ENCODE data around the gene TACC3.

DNA sequence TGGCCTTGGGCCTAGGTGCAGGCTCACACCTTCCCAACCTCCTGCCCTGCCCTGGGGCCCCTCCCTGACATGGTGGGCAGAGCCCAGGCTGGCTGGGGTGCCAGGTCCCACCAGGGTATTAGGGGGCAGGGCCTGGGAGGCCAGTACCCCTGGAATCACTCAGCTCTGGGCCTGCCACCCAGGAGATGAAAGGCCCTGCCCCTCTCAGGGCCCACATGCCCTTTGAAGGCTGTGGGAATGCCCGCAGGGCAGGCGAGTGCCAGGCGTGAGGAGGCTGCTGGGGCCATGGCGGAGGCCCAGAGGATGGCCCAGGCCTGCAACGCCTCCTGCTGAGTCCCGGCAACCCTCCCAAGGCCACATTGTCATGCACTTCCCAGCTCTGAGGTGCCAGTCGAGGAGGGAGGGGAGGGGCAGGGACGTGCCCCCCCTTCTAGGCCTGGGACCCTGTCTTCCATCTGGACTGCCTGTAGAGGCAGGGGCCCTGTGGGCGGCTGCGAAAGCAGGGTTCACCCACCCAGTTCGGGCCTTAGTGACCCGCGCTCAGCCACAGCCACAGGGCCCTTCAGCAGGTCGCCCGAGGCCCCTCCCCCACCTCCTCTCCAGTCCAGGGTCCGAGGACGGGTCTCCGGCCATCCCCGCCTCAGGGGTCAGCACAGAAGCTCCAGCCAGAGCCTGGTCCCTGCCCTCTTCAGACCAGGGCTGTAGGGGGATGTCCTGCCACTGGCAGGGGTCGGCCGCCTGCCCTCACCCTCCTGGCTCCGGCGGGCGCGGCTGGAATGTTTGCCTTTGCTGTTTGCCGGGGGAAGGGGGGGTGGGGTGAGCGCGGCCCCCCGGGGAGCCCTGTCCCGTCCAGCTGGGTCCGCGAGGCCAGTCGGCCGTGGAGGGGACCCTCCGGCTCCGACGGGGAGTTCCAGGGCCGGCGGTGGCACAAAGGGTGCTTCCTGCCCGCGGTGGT is 45.1 kb downstream of the TACC3 start:
- no peak for TF ChIP-seq SIN3A (IDR thresholded peaks at IDR 0.05; ENCODE audit: borderline replicate concordance, low read depth, low read length)
- TF ChIP-seq, protein P1, sequence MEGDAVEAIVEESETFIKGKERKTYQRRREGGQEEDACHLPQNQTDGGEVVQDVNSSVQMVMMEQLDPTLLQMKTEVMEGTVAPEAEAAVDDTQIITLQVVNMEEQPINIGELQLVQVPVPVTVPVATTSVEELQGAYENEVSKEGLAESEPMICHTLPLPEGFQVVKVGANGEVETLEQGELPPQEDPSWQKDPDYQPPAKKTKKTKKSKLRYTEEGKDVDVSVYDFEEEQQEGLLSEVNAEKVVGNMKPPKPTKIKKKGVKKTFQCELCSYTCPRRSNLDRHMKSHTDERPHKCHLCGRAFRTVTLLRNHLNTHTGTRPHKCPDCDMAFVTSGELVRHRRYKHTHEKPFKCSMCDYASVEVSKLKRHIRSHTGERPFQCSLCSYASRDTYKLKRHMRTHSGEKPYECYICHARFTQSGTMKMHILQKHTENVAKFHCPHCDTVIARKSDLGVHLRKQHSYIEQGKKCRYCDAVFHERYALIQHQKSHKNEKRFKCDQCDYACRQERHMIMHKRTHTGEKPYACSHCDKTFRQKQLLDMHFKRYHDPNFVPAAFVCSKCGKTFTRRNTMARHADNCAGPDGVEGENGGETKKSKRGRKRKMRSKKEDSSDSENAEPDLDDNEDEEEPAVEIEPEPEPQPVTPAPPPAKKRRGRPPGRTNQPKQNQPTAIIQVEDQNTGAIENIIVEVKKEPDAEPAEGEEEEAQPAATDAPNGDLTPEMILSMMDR (IDR thresholded peaks at IDR 0.05): no peak
- no peak for TF ChIP-seq FOSL2 (IDR thresholded peaks at IDR 0.05; ENCODE audit: borderline replicate concordance, low read depth)
- TF ChIP-seq TAF1 (IDR thresholded peaks at IDR 0.05; ENCODE audit: borderline replicate concordance, low read depth, low read length): no peak
- no peak for TF ChIP-seq NFIC (IDR thresholded peaks at IDR 0.05; ENCODE audit: borderline replicate concordance)

Data from SK-N-SH (cell line).